Measurements from ENCODE around the gene ADAM10.

- TF ChIP-seq CTCF (conservative IDR thresholded peaks at IDR 0.05; ENCODE audit: low read length) (no peak), EZH2phosphoT487 (IDR thresholded peaks at IDR 0.05; ENCODE audit: borderline replicate concordance) (no peak)
These were observed 189.5 kb downstream of the ADAM10 start for GRCh38 chr15:58559904-58560588.

Data from Loucy (cell line).